Body of pancreas (tissue), 4 donors: ENCODE measurements around the gene S100A1.

Experiments used
- CTCF ChIP-seq, 7 experiments: fragments of 450-650 bp in 4 of 7; fragments of 200-600 bp in 3 of 7; sonication (generic) in 3 of 7; IDR thresholded peaks; one replicate each; pipeline ENCODE4 v1.5.1; 2016 to 2019; ENCODE audit warnings: antibody characterized with exemption in 7 of 7
- POLR2A ChIP-seq, 3 donors: fragments of 450-650 bp; IDR thresholded peaks; one replicate each; pipeline ENCODE4 v1.6.1; 2016; ENCODE audit warnings: antibody characterized with exemption in 3 of 3, mild to moderate bottlenecking in 2 of 3

GRCh38 chr1:153655333-153655732 is 27.1 kb downstream of the S100A1 start:
- no peak for TF ChIP-seq CTCF (IDR thresholded peaks at IDR 0.05)
- no peak for TF ChIP-seq POLR2A (IDR thresholded peaks at IDR 0.05)
